NCI-H2081 (cell line): ENCODE results near the gene PLEKHA4.
"Not testable (repeated sequence)": the region's sequence is repeated elsewhere in the genome, so short reads cannot be mapped to it uniquely, and the experiment has no call there.

Experiments used
- DNase-seq, 2 experiments: peaks; one replicate each; lab custom pipeline; 2025; lab: John Stamatoyannopoulos, UW

The PLEKHA4 gene

DNA sequence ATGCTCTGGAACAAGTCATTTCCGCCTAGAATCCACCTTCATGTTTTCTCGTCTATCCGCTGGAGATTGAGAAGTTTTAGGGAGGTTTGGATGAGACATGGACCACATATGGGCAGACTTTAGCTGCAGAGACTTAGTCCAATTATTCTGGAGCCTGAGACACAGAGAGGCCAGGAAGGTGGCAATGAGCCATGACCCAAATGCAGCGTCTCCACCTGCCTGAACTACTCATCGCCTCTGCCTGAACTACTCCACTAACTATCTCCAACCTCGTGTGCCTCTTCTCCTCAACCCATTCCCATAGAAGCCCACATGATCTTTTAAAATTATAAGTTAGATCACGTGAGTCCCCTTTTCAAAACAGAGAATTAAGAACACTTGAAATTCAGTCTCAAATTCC lies 5.6 kb downstream of the PLEKHA4 start:
- DNase-seq = no peak

DNA sequence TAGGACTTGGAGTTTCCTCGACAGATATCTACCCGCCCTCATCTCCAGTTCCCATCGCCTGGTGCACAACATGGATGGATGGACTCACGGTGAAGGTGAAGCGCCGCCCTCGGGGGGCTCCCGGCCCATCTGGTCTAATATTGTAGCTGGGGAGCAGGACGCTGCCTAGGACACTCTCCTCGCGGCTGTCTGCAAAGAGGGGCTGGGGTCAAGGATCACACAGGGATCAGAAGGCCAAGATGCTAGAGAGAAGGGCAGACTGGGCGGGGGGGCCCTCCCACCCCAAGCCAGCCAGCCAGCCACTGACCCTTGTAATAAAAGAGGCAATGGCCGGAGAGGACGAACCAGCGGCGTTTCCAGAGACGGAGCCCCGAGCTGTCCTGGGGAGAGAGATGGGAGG lies 7.1 kb downstream of the PLEKHA4 start:
- no peak for DNase-seq

DNA sequence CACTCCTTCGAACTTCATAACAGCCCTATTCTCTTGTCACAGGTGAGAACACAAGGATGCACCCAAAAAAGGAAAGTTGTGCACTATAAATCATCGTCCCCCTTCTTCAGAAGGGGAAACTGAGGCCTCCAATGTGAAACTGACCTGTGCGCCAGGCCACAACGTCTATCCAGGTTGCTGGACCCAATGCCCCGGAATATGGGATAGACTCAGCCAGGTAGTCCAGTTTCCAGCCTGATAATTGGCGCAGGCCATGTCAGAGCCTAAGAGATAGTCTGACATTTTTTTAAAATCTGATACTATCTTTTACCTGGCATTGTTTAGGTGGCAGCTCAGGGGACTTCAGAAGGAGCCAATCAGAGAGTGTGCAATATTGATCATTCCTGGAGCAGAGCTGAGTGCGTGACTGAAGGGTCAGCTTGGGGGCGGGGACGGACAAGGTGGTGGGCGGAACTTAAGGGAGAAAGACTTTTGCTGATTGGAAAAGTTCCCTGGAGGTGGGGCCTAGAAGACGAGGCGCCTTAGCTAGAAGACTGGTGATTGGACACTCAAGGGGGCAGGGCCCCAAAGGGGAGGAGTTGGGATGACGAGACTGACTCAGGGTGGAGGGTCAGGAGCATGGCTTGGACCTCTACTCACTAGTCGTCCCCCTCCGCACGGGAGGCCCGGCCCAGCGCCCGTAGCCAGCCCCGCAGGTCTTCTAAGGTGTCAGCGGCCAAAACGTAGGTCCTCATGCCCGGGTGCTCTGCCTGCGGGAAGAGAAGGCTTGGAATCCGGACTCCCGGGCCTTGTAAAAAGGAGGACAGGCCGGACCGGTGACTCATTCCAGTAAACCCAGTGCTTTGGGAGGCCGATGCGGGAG lies 8.5 kb downstream of the PLEKHA4 start:
- DNase-seq = no peak

DNA sequence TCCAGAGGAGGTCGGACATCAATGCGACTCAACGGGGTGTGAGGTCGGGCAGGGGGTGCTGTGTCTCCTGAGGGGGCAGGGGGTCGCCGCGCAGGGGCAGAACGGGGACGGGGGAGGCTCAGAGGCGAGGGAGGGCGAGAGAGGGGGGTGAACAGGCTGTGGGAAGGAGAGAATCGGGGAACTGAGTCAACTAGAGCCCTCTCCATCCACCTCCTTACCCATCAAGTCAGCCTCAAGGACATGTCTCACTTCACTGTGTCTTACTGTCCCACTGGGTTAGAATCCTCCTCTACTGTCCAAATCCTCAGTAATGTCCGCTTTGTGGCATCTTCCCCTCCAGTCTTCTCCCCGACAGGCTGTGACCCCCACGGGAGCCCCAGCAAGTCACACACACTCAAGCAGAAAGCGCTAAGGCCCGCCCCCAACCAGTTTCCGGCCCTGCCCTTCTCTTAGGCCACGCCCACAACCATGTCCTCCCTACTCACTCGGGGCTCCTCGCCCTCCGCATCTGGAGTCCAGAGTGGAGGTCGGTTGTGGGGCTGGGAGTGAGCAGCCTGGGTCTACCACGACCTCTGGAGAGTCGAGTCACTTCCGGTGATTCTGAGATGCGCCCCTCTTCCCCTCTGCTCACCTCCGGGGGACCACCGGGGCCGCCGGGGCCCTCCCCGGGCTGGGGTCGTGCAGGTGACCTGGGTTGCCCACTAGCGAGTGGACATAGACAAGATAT lies 9.3 kb downstream of the PLEKHA4 start:
- no peak for DNase-seq

DNA sequence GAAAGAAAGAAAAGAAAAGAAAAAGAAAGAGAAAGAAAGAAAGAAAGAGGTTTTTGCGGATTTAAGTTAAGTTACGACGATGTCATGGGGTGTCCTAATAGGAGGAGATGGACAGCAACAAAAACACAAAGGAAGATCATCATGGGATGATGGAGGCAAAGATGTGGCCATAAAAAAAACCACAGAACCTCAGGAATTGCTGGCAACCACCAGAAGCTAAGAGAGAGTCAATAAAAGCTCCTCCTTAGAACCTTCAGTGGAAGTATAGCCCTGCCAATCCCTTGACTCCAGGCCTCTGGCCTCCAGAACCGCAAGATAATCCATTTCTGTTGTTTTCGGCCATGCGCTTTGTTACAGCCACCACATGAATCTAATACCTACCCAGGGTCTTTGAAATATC lies 11.5 kb downstream of the PLEKHA4 start:
- DNase-seq = no peak

DNA sequence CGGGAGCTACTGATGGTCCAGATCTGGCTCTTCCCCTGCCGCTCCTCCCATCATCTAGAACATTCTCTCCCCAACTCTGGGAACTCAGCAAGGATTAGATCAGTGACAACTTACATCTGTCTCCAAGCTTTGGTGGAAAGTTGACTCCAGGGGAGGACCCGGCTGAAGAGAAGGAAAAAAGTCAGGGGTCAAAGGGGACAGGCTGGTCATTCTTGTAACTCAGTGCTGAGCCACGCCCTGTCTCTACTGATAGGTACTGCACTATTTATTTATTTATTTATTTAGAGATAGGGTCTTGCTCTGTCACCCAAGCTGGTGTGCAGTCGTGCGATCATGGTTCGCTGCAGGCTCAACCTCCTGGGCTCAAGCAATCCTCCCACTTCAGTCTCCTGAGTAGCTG lies 14.3 kb downstream of the PLEKHA4 start:
- DNase-seq = no peak

DNA sequence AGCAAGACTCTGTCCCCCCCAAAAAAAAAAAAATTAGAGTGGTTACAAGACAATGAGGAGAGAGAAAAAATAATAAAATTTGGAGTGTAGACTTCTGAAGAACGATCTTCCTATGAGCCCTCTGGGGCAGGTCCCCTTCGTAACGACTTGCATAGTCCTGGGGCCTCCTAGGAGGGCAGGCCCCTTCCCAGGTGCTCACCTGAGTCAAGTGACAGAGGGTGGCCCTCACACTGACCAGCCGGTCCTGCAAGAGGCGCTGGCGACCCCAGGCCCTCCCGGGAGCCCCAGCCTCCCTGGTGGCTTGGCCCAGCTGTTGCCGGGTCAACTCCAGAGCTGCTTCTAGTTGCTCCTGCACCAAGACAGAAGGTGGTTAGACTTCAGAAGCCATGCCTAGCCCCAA lies 14.9 kb downstream of the PLEKHA4 start:
- DNase-seq = no peak

DNA sequence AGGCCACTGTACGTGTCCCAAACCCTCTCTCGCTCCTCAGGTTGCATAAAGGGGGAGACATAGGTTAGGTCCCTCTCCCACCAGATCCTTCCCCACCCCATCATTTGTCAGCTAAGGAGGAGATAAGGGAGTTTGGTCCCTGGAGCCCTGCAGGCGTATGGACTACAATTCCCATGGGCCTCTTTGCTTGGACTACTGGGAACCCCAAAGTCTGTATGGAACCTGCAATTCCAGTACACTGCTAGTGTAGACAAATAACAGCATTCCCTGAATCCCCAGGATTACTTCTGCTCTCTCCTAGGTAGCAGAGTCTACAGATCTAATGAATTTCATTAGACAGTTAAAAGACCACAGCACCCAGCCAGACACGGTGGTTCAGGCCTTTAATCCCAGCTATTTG lies 16.1 kb downstream of the PLEKHA4 start:
- no peak for DNase-seq

DNA sequence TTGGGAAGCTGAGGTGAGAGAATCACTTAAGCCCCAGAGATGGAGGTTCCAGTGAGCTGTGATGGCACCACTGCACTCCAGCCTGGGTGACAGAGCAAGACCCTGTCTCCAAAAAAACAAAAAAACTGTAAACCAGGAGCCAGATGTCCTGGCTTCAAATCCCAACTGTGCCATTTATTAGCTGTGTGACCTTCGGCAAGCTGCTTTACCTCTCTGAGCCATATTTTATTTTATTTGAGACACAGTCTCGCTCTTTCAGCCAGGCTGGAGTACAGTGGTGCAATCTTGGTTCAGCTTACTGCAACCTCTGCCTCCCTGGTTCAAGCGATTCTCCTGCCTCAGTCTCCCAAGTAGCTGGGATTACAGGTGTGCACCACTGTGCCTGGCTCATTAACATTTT lies 21.8 kb downstream of the PLEKHA4 start:
- not testable (repeated sequence) for DNase-seq

DNA sequence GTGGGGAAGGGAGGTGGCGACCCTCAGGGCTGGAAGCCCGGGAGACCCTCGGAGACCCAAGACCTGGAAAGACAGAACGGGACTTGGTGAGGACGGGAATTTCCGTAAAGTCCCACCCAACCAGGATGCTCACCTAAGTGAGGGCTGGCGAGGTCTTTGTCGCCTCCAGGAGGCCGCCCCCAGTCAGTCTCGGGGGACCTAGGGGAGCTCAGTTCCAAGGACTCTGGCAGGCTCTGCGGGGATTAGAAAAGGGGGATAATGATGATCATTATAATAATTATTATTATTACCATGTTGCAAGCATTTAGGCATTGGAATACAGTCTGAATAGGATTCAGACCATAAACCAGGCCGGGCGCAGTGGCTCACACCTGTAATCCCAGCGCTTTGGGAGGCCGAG lies 23.0 kb downstream of the PLEKHA4 start:
- DNase-seq = no peak

DNA sequence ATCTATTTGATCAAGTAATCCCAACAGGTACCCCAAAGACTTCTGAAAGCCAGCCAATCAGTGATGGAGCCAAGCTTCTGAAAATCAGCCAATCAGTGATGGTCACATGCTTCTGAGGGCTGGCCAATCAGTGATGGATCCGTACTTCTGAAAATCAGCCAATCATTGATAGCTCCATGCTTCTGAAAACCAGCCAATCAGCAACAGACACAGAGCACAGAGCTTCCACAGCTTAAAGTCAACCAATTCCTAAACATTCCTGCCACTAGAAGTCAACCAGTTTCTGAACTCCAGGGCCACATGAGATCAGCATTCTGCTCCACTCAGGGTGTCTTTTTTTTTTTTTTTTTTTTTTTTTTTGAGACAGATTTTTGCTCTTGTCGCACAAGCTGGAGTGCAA lies 23.9 kb downstream of the PLEKHA4 start:
- DNase-seq = no peak

DNA sequence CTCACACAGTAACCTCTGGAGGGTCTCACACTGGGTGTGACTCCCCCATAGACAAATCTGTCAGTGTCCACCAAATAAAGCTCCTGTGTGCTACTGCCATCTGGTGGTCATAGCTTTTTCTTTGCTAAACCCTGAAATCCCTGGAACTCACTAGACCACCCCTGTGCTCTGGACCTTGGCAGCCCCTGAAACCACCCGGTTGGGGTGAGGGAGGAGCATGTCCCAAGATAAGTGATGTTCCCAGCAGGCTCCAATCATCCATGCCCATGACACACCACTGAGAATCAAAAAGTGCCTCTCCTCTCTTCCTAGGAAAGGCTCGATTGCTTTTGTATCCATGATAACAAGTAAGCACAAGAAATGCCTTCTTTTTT lies 25.6 kb downstream of the PLEKHA4 start:
- DNase-seq = peak; percentile 51 to 62

DNA sequence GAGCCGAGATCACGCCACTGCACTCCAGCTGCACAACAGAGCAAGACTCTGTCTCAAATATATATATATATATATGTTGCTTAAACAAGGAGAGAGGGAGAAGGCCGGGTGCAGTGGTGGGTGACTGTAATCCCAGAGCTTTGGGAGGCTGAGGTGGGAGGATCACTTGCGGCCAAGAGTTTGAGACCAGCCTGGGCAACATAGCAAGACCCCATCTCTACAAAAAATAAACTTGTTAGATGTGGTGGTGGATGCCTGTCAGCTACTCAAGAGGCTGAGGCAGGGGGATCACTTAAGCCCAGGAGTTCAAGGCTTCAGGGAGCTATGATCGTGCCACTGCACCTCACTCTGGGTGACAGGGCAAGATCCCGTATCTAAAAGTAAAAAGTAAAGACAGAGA lies 26.8 kb downstream of the PLEKHA4 start:
- no peak for DNase-seq

DNA sequence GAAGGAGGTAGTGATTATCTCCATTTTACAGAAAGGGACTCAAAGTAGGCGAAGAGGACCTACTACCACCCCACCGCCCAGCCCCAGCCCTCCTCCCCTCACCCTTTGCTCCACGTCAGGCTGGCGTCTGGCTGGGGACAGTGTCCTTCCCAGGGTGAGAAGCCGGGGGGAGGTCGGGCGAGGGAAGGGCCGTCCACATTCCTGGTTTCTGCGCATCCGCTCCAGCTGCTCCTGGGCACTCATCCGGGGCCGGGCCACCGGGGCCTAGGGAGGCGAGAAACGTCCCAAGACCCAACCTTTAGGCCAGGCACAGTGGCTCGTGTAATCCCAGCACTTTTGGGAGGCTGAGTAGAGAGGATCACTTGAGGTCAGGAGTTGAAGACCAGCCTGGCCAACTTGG lies 27.4 kb downstream of the PLEKHA4 start:
- DNase-seq = no peak

DNA sequence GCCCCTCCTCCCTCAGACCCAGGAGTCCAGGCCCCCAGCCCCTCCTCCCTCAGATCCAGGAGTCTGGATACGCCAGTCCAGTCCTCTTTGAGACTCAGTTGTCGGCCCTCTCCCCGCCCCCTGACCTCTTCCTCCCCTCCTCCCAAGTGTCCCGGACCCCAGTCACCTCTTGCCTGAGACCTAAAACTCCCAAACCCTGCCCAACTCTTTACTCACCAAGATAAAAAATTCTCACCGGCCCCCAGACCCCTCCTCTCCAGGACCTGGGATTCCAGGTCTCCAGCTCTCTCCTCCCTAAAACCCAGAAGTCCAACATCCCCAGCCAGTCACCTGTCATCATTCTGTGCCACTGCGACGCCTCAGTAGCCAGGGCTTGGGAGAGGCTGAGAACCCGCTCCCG lies 30.7 kb downstream of the PLEKHA4 start:
- no peak for DNase-seq

DNA sequence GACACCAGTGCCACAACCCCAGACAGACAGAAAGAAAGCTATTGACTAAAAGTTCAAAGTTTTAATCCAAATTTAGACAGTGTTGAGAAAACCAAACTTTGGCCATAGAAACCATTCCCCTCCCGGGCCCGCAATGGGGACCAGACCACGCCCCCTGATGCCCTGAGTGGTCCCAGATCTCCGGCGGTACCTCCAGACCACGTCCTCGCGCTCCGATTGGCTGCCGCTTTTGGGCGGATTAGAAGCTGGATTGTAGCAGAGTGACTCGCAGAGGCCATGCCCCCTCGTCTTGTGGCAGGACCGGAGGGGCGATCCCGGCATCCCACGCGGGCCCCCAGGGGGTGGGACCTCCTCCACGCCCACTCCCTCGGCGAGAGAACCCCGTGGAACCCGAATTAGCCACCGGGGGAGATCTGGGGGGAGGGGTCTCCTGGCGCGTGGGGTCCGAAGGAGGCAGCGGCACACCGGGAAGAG lies 31.3 kb downstream of the PLEKHA4 start:
- DNase-seq = peak; percentile 32 to 54

DNA sequence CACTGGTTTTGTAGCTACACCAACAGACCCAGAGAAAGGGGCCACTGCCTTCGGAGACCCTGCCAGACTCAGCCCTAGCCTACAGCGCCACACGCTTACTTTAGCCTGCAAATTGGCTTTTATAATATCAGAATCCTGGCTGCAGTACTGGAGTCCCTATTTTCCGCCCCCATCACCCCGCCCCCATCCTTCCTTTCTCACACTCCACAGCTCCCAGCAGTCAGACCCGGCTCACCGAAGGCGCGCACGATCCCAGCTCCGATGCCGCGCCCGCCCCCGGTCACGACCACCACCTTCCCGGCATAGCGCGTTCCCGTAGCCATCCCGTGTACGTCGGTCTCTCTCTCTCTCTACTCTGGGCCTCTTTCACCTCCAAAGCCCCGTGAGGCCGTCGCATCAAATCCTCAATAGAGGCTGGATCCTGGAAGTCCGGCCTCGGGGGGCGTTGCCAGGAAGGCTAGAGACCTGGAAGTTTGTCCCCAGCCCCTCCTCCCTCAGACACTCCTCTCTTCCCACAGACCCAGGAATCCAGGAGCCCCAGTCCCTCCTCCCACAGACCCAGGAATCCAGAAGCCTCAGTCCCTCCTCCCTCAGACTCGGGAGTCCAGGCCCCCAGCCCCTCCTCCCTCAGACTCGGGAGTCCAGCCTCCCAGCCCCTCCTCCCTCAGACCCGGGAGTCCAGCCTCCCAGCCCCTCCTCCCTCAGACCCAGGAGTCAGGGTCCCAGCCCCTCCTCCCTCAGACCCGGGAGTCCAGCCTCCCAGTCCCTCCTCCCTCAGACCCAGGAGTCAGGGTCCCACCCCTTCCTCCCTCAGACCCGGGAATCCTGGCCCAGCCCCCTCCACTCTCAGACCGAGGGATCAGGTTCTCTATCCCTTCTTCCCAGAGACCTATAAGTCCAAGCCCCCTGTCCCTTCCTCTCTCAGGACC lies 32.1 kb downstream of the PLEKHA4 start, which contains the start of gene HSD17B14:
Gene HSD17B14 (minus strand): TSS at position 403 of the 929 bp plus-strand sequence. CDS start 80 bp downstream, at position 323.
- DNase-seq = no peak

DNA sequence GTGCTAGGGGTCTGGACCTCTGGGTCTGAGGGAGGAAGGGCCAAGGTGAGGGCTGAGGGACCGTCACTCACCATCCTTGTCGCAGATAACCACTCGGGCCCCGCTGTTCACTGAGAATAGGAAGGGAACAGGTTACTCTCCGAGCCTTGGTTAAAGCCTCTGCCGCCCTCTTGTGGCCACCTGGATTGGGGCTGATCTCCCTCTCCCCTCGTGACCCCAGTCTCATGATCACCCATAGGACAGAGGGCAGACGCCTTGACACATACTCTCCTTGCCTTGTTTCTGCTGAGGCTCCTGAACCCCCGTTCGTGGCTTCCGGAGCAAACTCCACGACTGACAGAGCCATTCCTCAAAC lies 32.7 kb downstream of the PLEKHA4 start:
- DNase-seq = peak; percentile 88 to 89

DNA sequence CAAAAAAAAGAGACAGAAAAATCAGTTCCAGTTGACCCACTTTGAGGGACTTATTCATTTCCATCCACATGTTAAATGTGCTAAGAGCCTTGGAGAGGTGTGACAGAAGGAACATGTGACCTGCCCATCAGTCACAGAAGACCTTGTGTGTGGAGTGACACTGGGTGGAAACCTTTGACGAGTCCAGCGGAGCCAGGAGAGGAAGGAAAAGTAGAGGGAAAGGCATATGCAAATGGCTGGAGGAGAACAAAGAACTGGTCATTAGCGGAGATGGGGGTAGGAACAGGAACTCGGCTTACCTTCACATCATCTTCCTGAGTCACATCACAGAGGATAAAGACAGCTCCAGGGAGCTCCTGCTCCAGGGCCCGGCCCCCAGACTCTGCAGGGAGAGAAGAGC lies 34.4 kb downstream of the PLEKHA4 start:
- no peak for DNase-seq

DNA sequence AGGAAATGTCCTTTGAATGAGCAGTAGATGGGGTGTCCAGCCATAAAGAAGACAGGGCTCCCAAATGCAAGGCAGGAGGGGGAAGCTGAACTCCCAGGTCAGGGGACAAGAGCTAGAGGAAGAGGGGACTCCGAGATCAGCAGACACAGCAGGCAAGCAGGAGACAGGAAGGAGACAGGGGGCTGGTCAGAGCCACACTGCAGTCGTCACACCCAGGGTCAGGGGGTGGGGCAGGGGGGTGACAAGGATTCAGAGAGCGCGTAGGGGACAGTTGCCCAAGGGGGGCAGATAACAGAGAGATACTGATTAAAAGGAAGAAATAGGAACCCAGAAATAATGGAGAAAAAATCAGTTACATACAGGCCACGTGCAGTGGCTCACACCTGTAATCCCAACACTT lies 35.4 kb downstream of the PLEKHA4 start:
- no peak for DNase-seq

DNA sequence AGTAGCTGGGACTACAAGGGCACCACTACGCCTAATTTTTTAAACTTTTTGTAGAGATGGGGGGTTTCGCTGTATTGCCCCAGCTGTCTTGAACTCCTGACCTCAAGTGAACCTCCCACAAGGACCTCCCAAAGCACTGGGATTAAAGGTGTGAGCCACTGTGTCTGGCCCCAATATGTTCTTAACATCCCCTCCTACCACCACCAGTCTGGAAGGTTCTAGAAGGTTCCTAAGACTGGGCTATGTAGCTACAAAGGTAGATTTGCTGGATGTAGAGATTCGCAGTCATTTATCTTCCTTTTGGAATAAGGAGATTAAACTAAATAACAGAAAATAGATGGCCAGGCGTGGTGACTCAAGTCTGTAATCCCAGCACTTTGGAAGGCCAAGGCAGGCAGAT lies 37.5 kb downstream of the PLEKHA4 start:
- no peak for DNase-seq

DNA sequence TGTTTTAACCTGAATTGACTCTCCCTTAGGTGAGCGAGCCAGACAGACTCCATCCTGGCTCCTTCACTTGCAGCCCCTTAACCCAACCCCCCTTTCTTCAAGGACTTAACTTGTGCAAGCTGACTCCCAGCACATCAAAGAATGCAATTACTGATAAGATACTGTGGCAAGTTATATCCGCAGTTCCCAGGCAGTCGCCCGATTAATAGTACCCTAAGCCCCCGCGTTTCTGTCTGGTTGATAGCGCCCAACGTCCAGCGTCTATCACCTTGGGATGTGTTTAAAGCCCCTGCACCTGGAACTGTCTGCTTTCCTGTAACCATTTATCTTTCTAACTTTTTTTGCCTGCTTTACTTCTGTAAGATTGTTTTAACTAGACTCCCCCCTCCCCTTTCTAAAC lies 38.3 kb downstream of the PLEKHA4 start:
- DNase-seq = no peak
